ENCODE results near the gene SMYD2.

Gene SMYD2

DNA sequence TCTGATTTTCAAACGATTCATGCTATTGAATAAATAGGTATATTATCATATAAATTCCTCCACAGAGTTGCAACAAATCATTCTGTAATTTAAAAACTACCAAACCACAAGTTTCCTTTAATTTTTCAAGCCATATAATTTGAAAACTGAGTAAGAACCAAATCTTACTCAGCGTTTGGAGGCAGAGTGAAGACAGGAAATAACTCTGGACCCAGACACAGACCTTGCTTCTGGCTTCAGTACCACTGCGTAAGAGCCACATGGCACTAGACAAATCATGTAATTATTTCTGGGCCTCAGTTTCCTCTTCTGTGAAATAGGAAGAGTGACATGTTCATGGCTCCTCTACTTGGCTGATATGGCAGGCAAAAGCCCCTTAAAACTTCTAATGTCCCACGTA is 82.4 kb downstream of the SMYD2 start:
- DNase-seq, result no peak

DNA sequence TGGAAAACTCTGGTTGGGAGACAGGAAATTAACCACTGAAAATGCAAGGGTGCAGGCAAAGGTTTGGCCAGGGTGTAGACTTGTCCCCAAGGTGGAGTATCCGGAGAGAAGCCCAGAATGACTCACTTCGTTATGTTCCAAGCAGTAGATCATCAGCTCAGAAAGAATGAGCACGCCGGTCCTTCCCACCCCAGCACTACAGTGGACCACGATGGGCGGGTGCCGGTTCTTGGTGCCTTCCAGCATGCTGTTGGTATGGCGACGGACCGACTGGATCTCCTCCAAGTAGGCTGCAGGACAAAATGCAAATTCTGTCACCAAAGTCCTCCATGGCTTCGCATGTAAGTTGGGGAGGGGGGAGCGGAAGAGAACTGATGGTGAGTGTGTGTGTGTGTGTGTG is 83.4 kb downstream of the SMYD2 start:
- no peak for DNase-seq

DNA sequence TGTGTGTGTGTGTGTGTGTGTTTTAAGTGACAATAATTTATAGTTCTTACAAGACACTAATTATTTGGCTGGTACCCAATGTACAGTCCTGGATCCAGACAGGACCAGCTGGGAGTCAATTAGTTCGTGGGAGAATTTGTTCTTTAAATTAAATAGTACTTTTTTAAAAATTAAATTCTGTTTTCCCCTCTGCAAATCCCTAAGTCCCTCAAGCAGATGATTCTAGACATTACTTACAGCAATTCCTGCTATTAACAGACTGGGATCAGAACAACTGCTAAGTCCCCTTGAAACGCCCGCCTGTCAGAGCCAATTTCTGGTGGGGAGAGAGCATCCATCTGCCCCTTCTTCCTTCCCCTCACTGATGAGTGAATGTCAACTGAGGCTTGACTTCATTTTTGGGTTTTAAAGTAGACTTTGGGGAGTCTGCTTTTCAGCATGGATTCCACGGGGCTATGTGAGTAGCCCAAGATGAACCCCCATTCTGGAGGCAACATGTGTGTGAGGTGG is 83.9 kb downstream of the SMYD2 start:
- no peak for DNase-seq

DNA sequence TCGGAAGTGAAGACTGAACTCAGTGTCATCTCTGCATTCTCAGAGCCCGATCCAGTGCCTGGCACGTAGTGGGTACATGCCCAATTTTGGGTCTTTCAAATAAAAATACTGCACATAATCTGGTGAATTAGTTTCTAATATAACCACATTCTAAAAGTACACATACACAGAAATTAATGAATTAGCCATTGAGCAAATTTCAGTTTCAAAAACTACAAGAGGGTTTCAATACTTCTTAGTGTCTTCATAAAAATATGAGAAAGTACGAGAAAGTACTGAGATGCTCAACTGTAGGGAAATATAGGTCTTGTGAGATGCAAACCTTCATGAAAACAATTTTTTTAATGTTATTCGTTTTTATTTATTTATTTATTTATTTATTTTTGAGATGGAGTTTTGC is 86.9 kb downstream of the SMYD2 start:
- DNase-seq, result no peak

DNA sequence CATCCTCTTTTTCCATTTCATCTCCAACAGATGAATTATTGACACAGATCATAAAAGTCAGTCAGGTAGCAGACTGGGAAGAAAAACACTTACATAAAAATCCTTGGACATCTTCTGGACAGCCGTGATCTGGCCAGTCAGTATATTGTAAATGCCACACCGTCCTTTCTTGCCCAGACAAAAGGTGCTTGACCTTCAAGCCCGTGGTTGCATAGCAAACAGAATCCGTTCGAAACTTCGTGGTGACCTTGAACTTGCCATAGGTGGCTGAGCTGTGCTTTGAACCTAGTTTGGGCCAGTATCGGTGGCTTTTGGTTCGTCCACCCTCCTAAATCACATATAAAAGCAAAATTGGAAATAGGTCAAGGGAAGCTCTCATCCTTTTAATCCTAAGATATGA is 88.4 kb downstream of the SMYD2 start:
- no peak for DNase-seq

DNA sequence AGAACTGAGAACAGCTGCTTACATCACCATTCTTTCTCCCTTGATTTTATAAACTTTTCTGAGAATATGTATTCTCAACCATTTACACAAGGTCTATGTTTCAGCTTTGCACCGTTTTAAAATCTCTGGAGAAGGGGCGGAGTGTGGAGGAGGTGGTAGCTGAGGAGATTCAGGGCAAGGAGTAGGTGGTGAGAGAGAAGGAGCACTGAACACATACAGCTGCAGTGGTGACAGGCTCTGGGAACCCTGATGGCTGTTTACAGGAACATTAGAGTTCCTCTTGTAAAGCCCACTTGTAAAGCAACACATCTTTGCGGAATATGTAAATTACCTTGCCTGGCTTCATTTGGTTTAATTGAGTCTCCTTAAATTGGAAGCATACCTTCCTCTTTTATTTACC is 89.7 kb downstream of the SMYD2 start:
- DNase-seq, result no peak

DNA sequence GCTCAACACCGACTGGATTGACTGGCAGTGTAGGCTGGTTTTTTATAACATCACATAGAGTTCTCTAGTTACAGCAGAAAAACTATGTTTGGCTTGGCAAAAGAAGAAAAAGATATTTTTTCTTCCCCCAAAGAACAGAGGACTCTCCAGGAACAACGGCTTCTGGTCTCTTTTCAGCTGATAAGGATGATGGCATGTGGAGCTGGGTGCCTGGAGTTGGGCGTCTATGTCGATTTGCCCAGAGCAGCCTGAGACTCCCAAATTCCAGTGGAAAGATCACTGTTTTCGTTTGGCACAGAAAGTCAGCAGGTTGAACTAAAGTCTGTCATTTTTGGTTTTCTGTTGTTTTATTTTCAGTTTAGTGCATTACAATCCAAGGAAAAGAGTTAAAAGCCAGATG is 91.1 kb downstream of the SMYD2 start:
- no peak for DNase-seq

DNA sequence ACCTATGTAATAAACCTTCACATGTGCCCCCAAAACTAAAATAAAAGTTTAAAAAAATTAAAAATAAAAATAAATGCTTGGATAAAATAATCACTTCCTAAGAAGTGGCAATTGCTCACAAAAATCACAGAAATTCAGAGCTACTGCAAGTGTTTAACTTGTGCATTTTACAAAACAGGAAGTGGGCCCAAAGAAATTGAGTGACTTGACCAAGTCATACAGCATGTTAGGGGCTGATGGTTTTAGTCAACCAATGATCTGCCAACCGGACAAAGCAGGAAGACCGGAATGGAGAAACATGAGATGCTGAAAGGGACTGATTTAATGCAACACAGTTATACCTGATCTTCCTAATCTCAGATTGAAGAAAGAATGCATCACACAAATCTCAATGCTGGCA is 96.5 kb downstream of the SMYD2 start:
- DNase-seq, result no peak

DNA sequence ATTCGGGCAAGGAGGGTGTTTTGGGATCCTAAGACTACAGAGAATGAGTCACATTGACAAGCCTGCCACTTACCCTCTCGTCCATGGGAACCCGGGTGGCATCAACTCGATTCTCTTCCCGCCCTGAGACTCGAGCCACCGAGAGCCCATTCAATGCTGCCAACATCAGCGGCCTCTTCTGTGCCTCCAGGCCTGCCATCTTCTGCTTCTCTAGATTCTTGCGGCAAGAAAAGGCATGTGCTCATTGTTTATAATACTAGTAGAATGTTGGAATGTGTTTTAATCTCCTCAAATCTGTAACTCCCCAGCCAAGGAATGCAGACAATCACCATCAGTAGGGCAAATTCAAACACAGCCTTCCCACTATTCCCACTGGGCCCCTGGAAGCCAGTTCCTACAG is 96.9 kb downstream of the SMYD2 start:
- no peak for DNase-seq

DNA sequence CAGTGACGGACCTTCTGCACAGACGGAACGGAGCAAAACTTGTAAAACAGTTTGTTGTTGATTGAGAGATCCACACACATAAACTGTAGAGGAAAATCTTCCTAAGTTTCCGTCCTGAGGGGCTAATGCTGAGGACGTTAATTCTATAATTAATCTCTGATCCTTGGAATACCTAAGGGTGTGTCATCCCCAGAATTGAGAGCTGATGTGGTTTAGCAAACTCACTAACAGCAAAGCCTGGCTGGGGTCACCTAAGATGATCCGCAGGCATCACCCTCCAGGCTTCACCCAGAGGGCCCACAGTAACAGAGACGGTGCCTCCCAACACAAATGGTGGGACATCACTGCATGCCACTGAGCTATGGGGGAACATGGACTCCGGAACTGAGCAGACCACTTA is 97.5 kb downstream of the SMYD2 start:
- DNase-seq, result no peak

DNA sequence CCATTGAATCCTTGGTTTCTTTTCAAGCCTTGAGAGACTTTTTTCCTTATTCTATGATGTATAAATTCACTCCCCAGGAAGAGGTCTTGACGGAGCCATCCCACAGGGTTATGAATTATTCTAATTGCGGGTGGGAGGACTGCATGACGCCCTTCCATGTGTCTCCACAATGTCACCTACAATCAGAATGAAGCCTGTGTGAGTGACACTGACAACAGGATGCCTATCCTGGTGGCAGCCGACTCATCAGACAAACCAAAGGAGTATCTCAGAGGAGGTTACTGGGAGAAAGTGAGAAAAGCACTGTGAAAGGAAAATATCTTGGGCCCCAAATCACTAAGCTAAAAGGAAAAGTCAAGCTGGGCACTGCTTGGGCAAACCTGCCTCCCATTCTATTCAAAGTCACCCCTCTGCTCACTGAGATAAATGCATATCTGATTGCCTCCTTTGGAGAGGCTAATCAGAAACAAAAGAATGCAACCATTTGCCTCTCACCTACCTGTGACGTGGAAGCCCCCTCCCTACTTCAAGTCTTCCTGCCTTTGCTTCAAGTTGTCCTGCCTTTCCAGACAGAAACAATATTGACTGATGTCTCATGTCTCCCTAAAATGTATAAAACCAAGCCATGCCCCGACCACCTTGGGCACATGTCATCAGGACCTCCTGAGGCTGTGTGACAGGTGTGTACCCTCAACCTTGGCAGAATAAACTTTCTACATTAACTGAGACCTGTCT is 98.4 kb downstream of the SMYD2 start:
- DNase-seq, result no peak

DNA sequence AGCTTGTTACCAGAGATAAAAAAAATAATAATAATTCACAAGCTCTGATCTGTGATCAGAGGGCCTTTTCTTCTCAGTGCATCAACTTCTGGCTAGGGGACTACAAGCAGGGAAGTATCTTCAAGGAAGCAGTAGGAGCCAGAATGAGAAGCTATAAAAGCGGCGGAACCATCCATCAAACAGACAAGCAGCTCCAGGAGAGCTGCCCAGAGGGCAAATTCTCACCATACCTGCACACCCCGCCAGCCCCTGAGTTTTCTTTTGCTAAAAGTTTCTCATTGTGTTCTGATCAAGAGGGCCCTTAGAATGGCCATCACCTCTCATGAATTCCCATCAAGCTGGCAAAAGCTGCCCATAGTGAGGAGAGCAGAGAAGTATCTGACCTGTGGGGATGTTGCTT is 99.4 kb downstream of the SMYD2 start:
- no peak for DNase-seq

DNA sequence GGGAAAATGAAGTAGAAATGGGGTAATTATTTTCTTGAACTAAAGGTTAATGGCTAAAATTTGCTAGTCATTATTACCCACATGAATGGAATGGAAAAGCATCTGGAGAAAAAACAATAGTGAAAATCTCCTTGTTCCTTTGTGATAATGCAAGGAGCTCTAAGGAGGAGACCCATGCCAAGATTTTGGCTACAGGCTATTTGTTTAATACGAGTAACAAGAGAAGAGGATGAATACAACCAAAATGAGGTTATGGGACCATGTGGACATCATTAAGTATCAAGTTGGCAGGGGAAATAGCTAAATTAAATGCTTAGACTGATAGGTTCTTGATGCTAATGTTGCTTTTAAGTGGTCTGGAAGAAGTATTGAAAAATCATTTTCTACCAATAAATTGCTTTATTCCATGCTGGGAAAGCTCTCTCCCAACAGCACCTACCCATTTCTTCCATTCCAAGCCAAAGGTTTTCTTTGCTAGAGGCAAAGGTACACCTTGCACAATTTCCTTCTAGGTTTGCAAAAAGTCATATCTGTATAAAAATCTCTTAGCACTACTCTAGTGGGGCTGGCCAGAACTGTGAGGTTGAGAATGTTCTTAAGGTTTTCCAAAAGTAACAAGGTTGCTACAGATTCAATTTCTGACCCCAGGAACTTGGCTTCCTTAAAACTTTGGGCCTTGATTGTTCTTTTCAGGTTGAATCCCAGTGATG is 100.2 kb downstream of the SMYD2 start:
- no peak for DNase-seq

DNA sequence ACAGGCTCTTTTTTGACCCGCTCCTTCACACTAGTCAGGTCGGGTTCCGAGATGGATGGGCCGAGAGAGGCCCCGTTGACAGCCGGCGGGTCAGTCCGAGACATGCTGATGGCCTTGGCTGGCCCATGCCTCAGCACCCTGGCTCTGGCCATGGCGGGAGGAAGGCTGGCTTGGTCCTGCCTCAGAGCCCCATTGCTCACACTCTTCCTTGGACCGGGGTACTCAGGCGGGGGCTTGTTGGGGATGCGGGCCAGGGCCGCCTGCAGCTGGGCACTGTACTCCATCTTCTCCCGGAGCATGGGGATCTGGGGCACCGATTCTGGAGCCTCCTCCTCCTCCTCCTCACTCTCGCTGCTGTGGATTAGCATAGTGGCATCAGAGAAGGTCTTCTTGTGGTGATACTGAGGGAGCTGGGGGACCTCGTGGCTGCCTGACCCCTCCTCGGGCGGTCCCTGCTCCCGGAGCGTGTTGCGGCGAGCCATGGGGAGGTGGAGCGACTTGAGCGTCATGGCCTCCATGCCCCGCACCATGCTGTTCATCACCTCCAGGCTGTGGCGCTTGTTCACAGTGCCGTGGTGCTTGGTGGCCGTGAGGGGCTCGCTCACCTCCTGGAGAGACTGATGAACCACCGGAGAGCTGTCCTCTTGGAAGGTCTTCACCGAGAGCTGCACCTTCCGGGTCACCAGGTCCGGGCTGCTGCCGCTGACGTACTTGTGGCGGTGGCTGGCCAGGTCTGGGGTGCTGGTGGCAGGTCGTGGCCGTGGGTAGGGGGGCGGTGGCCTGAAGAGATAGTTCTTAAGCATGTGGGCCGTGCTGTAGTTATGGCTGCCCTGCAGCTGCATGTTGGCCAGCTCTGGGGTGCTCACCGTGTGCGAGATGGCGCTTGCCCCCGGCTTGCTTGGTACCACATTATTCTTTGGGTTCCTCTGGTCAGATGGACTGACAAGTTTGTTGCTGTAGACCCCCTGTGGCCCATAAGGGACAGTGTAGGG is 102.7 kb downstream of the SMYD2 start:
- no peak for DNase-seq

DNA sequence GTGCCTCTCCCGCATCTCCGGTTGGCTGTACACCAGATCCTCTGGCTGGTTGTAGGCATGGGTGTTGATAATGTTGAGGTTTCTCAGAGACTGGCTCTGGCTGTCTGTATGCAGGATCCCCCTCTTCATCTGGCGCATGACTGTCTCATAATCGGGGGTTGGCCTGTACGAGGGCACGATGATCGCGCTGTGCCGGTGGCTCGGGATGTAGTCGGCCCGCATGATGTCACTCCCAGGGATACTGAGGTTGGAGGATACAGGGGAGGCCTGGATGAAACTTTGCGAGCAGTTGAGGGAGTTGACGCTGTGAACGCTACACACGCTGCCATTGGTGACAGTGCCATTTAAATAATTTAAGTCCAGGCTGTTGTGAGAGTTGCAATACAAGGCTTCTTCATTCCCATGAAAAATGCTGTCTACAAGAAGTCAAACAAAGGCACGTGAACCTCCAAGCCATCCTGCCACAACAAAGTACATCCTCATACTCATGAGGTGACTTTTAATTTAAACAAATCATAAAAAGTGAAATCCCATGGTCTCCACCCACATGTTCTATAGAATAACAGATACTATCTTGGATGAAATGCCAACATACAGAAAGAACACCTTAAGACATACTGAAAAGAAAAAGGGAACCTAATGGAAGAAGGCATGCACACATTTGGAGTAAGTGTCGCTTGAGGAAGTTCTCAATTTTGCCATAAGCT is 103.6 kb downstream of the SMYD2 start:
- no peak for DNase-seq

DNA sequence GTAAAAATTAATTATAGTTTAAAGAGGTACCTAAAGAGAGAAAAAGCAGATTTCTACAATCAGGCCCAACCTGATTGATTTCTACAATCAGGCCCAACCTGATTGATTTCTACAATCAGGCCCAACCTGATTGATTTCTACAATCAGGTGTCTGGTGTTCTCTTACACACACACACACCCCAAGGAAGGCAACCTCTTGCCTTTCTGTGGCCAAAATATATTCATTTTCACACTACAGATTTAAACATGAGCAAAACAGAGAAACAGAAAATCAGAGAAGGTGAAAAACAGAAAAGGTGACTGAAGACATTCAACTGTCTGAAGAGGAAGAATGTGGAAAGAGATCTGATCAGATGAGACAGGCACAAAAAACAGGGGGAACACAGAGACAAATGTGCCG is 104.5 kb downstream of the SMYD2 start:
- no peak for DNase-seq

DNA sequence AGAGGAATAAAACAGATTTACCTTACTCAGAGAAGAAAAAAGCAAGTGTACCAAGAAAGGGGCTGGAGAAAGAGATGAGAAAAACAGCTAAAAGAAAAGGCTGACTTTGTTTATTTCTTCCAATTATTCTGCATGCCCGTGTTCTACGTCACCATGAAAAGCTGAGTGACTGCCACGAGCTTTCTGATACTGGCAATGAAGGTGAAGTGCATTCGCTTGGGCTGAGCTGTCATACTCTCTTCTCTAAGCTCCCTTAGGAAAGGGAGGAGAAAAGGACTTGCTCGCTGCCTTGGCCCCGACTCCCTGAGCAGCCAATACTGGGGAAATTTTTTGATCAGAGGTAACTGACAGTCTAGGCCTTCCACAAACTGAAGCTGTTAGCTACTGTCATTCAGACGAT is 105.4 kb downstream of the SMYD2 start:
- DNase-seq, result no peak

All from SHP77 (cell line).